GM23338 (cell line): ENCODE measurements around the gene XXYLT1. TPM values are rescaled to one million over a fixed set of nuclear protein-coding genes. Genes with fewer than 3 reads are reported as not detected.

Source experiments
- ATAC-seq: fragments of 200-7000 bp; cut with Tn5 transposase; 3 replicates; pipeline ENCODE4 v1.9.1; 2020
- DNase-seq: peaks from one replicate; pipeline ENCODE4 v3.0.0-alpha.2; 2015; ENCODE audit warnings: low spot score
- H2AFZ ChIP-seq: fragments of 200-600 bp; sonication (generic); 2 replicates; pipeline ENCODE4 v1.8.0; 2016; ENCODE audit warnings: antibody characterized with exemption, mild to moderate bottlenecking, moderate library complexity
- H3F3A ChIP-seq: fragments of 200-600 bp; sonication (generic); replicated peaks from 2 replicates; pipeline ENCODE4 v1.8.0; 2017; ENCODE audit warnings: antibody characterized with exemption, mixed run types, low read depth
- H3K27ac ChIP-seq: fragments of 200-600 bp; sonication (generic); 2 replicates; pipeline ENCODE4 v1.6.1; 2016; ENCODE audit warnings: low read depth
- H3K27me3 ChIP-seq: fragments of 200-600 bp; sonication (generic); 2 replicates; pipeline ENCODE4 v1.8.0; 2016; ENCODE audit warnings: mild to moderate bottlenecking, mixed run types, moderate library complexity; ENCODE audit not compliant: insufficient read depth
- H3K36me3 ChIP-seq: fragments of 200-600 bp; sonication (generic); 2 replicates; pipeline ENCODE4 v1.8.0; 2016; ENCODE audit warnings: mild to moderate bottlenecking; ENCODE audit not compliant: insufficient read depth
- H3K4me1 ChIP-seq: fragments of 200-600 bp; sonication (generic); 2 replicates; pipeline ENCODE4 v1.8.0; 2016; ENCODE audit warnings: mild to moderate bottlenecking, moderate library complexity; ENCODE audit not compliant: insufficient read depth
- H3K4me2 ChIP-seq: fragments of 200-600 bp; sonication (generic); 2 replicates; pipeline ENCODE4 v1.7.1; 2017; ENCODE audit warnings: mixed run types
- H3K4me3 ChIP-seq: fragments of 200-600 bp; sonication (generic); 2 replicates; pipeline ENCODE4 v1.6.1; 2016; ENCODE audit warnings: mixed run types
- H3K79me2 ChIP-seq: fragments of 200-600 bp; sonication (generic); replicated peaks from 2 replicates; pipeline ENCODE4 v1.8.0; 2017; ENCODE audit warnings: mild to moderate bottlenecking; ENCODE audit not compliant: insufficient read depth
- H3K9me2 ChIP-seq: fragments of 200-600 bp; sonication (generic); 2 replicates; pipeline ENCODE4 v1.8.0; 2017; ENCODE audit not compliant: insufficient read depth
- H4K20me1 ChIP-seq: fragments of 200-600 bp; sonication (generic); replicated peaks from 2 replicates; pipeline ENCODE4 v1.8.0; 2017; ENCODE audit warnings: mild to moderate bottlenecking; ENCODE audit not compliant: insufficient read depth
- H3K27ac Mint-ChIP-seq: 2 replicates; pipeline ENCODE4 v1.8.0; 2020; ENCODE audit warnings: inconsistent platforms, mild to moderate bottlenecking, moderate library complexity, mixed read lengths
- H3K27me3 Mint-ChIP-seq: 3 replicates; pipeline ENCODE4 v1.8.0; 2022; ENCODE audit warnings: low read depth, mild to moderate bottlenecking, moderate library complexity, mixed read lengths, inconsistent platforms; ENCODE audit not compliant: insufficient read depth, poor library complexity
- H3K36me3 Mint-ChIP-seq: 3 replicates; pipeline ENCODE4 v1.8.0; 2021; ENCODE audit warnings: low read depth, mild to moderate bottlenecking, inconsistent platforms, moderate library complexity, mixed read lengths
- H3K4me1 Mint-ChIP-seq: 3 replicates; pipeline ENCODE4 v1.8.0; 2020; ENCODE audit warnings: mild to moderate bottlenecking, inconsistent platforms, mixed read lengths
- H3K4me3 Mint-ChIP-seq: 3 replicates; pipeline ENCODE4 v1.8.0; 2021; ENCODE audit warnings: moderate library complexity, mild to moderate bottlenecking, inconsistent platforms, mixed read lengths
- H3K9me3 Mint-ChIP-seq: 3 replicates; pipeline ENCODE4 v1.8.0; 2020; ENCODE audit warnings: moderate library complexity, mild to moderate bottlenecking, inconsistent platforms, mixed read lengths
- JUNB ChIP-seq: IDR thresholded peaks from one replicate; pipeline ENCODE4 v1.6.1; 2016; ENCODE audit warnings: antibody characterized with exemption; ENCODE audit not compliant: unreplicated experiment
- NANOG ChIP-seq: IDR thresholded peaks from 2 replicates; pipeline ENCODE4 v1.6.1; 2016; ENCODE audit warnings: antibody characterized with exemption, borderline replicate concordance
- POLR2AphosphoS5 ChIP-seq: IDR thresholded peaks from 2 replicates; pipeline ENCODE4 v1.6.1; 2016; ENCODE audit warnings: antibody characterized with exemption, low read depth
- polyA plus RNA-seq: library from polyadenylated mRNA; unstranded; fragments of >200 nt; fragmentation: Nextera tagmentation; extraction: Ambion mirVana; gene quantifications from 2 replicates; pipeline ENCODE4 v1.2.1, GENCODE V29; 2016
- total RNA-seq: library from RNA; depleted of rRNA; stranded (reverse); fragments of >200 nt; shearing (Covaris generic); gene quantifications from 2 replicates; pipeline ENCODE4 v1.2.3, GENCODE V29; 2014
- TF ChIP-seq, protein P1 (sequence below), 2 experiments: fragments of 200-600 bp in 1 of 2; sonication (generic) in 1 of 2; conservative IDR thresholded peaks; 2 replicates each; pipeline versions ENCODE4 v1.5.1 to v1.6.1; 2016 to 2017; ENCODE audit warnings: antibody characterized with exemption in 2 of 2, low read depth in 2 of 2, mild to moderate bottlenecking in 2 of 2, moderate library complexity in 1 of 2
- TF ChIP-seq, protein P2 (sequence below): IDR thresholded peaks from one replicate; pipeline ENCODE4 v1.6.1; 2018; ENCODE audit warnings: antibody characterized with exemption; ENCODE audit not compliant: unreplicated experiment

XXYLT1 gene
- total and polyA plus RNA-seq, 2 experiments from 2014 or later, result 13.5 to 34.8 TPM

DNA sequence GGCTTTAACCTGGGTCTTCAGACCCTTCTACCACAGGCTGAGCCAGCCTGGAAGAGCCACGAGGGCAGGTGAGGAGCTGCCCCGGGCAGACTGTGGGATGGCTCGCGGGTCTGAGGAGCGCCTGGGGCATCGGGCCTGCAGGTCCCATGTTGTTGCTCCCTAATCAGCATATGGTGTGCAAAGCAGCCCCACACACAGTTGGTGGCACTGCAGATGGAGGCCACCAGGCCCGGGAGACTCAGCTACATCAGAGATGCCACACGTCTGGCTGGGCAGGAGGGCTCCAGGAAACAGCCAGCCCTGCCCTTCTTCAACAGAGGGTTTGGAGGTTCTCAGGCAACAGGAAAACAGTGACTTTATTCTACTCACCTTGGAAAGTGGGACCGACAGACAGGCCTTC is 63.9 kb downstream of the XXYLT1 start:
- peaks cover 24% of the 10 kb centered on the region for H3K4me1 ChIP-seq
- peaks cover 76% of the 10 kb centered on the region for H3K79me2 ChIP-seq
- TF ChIP-seq JUNB (no peak), NANOG (no peak)
- H3K4me2 ChIP-seq, result no peak overlapping the region
- no peak overlapping the region for H3K27ac ChIP-seq
- H3K4me1 Mint-ChIP-seq, result peaks cover 46% of the 10 kb centered on the region
- no peaks in the 10 kb centered on the region for H3K27me3 ChIP-seq
- H3K27me3 Mint-ChIP-seq, result peaks cover 8% of the 10 kb centered on the region
- DNase-seq (no peak), ATAC-seq (no peak)
- H3K4me3 Mint-ChIP-seq, result no peak overlapping the region
- no peak overlapping the region for H2AFZ ChIP-seq
- no peak overlapping the region for H3K27ac Mint-ChIP-seq
- H3F3A ChIP-seq, result no peaks in the 10 kb centered on the region
- H3K9me3 Mint-ChIP-seq, result peaks cover 6% of the 10 kb centered on the region; the same call in 2 of the 3 replicates
- H3K4me3 ChIP-seq, result no peak overlapping the region
- no peaks in the 10 kb centered on the region for H4K20me1 ChIP-seq
- no peaks in the 10 kb centered on the region for H3K36me3 ChIP-seq
- peaks cover 18% of the 10 kb centered on the region; the same call in 2 of the 3 replicates for H3K36me3 Mint-ChIP-seq
- H3K9me2 ChIP-seq, result no peaks in the 10 kb centered on the region

DNA sequence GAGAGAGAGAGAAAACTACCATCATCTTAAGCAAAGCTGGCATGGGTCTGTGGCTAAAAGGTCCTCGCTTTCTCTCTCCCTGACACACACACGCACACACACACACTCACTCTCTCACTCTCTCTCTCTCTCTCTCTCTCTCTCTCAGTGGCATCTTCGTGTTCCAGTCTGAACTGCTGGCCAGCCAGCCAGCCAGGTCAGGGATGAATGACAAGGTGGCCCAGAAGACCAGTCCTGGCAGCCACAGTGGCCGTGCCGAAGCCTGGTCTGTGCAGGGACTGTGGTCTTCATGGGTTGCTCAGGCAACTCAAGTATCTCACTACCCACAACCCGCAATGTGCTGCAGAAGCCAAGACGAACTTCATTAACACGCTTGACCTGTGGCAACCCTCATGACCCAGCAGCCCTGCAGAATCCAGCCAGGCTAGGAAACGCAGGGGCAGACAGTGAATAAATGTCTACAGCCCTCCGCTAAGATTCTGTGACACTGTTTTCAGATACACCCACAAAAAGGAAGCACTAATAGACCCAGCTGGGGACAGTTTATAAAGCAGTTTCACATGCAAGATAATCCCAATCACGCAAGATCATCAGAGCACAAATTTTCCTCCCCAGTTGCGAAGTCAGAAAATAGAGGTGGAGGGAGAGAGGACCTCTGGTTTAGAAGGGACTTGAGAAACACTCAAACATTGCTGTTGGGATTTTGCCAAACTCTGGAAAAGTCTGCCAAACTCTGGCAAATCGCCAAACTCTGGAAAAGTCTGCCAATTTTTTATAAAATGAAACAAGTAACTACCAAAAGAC is 66.4 kb downstream of the XXYLT1 start:
- H2AFZ ChIP-seq, result no peak overlapping the region
- Mint-ChIP-seq H3K27me3 (peaks cover 4% of the 10 kb centered on the region), H3K4me3 (no peak overlapping the region), H3K27ac (peak overlapping the region; percentile 70), H3K36me3 (peaks cover 14% of the 10 kb centered on the region; the same call in 2 of the 3 replicates), H3K4me1 (peaks cover 30% of the 10 kb centered on the region), H3K9me3 (peaks cover 2% of the 10 kb centered on the region; the same call in 1 of the 3 replicates)
- no peaks in the 10 kb centered on the region for H4K20me1 ChIP-seq
- no peaks in the 10 kb centered on the region for H3K27me3 ChIP-seq
- H3K4me1 ChIP-seq, result peaks cover 11% of the 10 kb centered on the region; the same call in 1 of the 2 replicates
- H3F3A ChIP-seq, result no peaks in the 10 kb centered on the region
- DNase-seq, result no peak
- peak overlapping the region; percentile 56 for H3K27ac ChIP-seq
- H3K4me3 ChIP-seq, result no peak overlapping the region
- H3K4me2 ChIP-seq, result no peak overlapping the region
- H3K36me3 ChIP-seq, result no peaks in the 10 kb centered on the region; the same call in 1 of the 2 replicates
- ATAC-seq, result no peak
- H3K79me2 ChIP-seq, result peaks cover 72% of the 10 kb centered on the region
- H3K9me2 ChIP-seq, result 0 out of 2 replicates have a peak, but pooled peaks cover 4% of the 10 kb centered on the region
- TF ChIP-seq POLR2AphosphoS5, result no peak
- TF ChIP-seq, protein P1, sequence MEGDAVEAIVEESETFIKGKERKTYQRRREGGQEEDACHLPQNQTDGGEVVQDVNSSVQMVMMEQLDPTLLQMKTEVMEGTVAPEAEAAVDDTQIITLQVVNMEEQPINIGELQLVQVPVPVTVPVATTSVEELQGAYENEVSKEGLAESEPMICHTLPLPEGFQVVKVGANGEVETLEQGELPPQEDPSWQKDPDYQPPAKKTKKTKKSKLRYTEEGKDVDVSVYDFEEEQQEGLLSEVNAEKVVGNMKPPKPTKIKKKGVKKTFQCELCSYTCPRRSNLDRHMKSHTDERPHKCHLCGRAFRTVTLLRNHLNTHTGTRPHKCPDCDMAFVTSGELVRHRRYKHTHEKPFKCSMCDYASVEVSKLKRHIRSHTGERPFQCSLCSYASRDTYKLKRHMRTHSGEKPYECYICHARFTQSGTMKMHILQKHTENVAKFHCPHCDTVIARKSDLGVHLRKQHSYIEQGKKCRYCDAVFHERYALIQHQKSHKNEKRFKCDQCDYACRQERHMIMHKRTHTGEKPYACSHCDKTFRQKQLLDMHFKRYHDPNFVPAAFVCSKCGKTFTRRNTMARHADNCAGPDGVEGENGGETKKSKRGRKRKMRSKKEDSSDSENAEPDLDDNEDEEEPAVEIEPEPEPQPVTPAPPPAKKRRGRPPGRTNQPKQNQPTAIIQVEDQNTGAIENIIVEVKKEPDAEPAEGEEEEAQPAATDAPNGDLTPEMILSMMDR (conservative IDR thresholded peaks at IDR 0.05; ENCODE audit: low read depth in 2 of 2), result no peak

DNA sequence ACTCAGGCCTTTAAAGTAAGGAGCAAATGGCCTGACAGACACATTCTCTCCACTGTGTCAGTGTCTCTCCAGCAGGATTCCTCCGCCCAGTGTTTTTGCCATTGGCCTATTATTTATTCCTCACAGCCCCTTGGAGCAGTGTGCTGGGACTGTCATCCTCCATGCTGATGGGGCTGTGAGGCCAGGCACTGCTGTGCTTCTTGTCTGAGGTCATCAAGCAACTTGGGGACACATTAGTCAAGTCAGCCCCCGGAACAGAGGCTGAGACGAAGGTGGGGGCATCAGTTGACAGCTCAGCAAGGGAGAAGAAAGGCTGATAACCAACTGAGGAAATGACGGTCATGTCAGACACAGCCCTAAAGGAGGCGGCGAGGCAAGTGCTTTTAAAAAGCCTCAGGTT is 67.4 kb downstream of the XXYLT1 start:
- Histone ChIP-seq H3K27ac (no peak overlapping the region), H3K4me1 (peaks cover 11% of the 10 kb centered on the region; the same call in 1 of the 2 replicates), H3K9me2 (0 out of 2 replicates have a peak, but pooled peaks cover 4% of the 10 kb centered on the region), H3K4me3 (no peak overlapping the region), H2AFZ (no peak overlapping the region), H3K4me2 (no peak overlapping the region), H3K79me2 (peaks cover 70% of the 10 kb centered on the region), H3K27me3 (no peaks in the 10 kb centered on the region), H4K20me1 (no peaks in the 10 kb centered on the region; the same call in 1 of the 2 replicates), H3K36me3 (no peaks in the 10 kb centered on the region; the same call in 1 of the 2 replicates), H3F3A (no peaks in the 10 kb centered on the region)
- DNase-seq, result no peak
- H3K27ac Mint-ChIP-seq, result peak overlapping the region; percentile 14; the same call in 1 of the 2 replicates
- H3K4me3 Mint-ChIP-seq, result no peak overlapping the region
- H3K9me3 Mint-ChIP-seq, result peaks cover 2% of the 10 kb centered on the region; the same call in 1 of the 3 replicates
- H3K36me3 Mint-ChIP-seq, result peaks cover 14% of the 10 kb centered on the region; the same call in 2 of the 3 replicates
- peak; percentile 43 for ATAC-seq
- TF ChIP-seq, protein P2, sequence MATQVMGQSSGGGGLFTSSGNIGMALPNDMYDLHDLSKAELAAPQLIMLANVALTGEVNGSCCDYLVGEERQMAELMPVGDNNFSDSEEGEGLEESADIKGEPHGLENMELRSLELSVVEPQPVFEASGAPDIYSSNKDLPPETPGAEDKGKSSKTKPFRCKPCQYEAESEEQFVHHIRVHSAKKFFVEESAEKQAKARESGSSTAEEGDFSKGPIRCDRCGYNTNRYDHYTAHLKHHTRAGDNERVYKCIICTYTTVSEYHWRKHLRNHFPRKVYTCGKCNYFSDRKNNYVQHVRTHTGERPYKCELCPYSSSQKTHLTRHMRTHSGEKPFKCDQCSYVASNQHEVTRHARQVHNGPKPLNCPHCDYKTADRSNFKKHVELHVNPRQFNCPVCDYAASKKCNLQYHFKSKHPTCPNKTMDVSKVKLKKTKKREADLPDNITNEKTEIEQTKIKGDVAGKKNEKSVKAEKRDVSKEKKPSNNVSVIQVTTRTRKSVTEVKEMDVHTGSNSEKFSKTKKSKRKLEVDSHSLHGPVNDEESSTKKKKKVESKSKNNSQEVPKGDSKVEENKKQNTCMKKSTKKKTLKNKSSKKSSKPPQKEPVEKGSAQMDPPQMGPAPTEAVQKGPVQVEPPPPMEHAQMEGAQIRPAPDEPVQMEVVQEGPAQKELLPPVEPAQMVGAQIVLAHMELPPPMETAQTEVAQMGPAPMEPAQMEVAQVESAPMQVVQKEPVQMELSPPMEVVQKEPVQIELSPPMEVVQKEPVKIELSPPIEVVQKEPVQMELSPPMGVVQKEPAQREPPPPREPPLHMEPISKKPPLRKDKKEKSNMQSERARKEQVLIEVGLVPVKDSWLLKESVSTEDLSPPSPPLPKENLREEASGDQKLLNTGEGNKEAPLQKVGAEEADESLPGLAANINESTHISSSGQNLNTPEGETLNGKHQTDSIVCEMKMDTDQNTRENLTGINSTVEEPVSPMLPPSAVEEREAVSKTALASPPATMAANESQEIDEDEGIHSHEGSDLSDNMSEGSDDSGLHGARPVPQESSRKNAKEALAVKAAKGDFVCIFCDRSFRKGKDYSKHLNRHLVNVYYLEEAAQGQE, result no peak
- peaks cover 24% of the 10 kb centered on the region for H3K4me1 Mint-ChIP-seq
- H3K27me3 Mint-ChIP-seq, result peaks cover 4% of the 10 kb centered on the region
